SKM-1 (cell line): ENCODE measurements around the gene RALGAPA2.

Experiments
- DNase-seq: peaks from one replicate; lab custom pipeline; 2025; ENCODE audit not compliant: unreplicated experiment; lab: John Stamatoyannopoulos, UW

The RALGAPA2 gene

GRCh38 chr20:20632644-20633043, 79.8 kb downstream of the RALGAPA2 start:
- no peak for DNase-seq

- DNase-seq: no peak
Measured at GRCh38 chr20:20630551-20630950, 81.9 kb downstream of the RALGAPA2 start.

- DNase-seq: no peak
Measured at GRCh38 chr20:20629556-20630188, 82.8 kb downstream of the RALGAPA2 start.

- DNase-seq: no peak
Measured at GRCh38 chr20:20628314-20628713, 84.1 kb downstream of the RALGAPA2 start.

GRCh38 chr20:20627471-20627870, 85.0 kb downstream of the RALGAPA2 start:
- DNase-seq: no peak

GRCh38 chr20:20624914-20625313, 87.5 kb downstream of the RALGAPA2 start:
- no peak for DNase-seq

- DNase-seq: no peak
Measured at GRCh38 chr20:20621195-20621594, 91.2 kb downstream of the RALGAPA2 start.

GRCh38 chr20:20614391-20614790, 98.1 kb downstream of the RALGAPA2 start:
- no peak for DNase-seq

- no peak for DNase-seq
Measured at GRCh38 chr20:20612251-20612650, 100.2 kb downstream of the RALGAPA2 start.

GRCh38 chr20:20611167-20611566, 101.3 kb downstream of the RALGAPA2 start:
- no peak for DNase-seq

- no peak for DNase-seq
Measured at GRCh38 chr20:20609522-20609921, 102.9 kb downstream of the RALGAPA2 start.

GRCh38 chr20:20608641-20609040, 103.8 kb downstream of the RALGAPA2 start:
- no peak for DNase-seq

GRCh38 chr20:20608041-20608440, 104.4 kb downstream of the RALGAPA2 start:
- no peak for DNase-seq

GRCh38 chr20:20606881-20607280, 105.6 kb downstream of the RALGAPA2 start:
- no peak for DNase-seq

GRCh38 chr20:20606050-20606449, 106.4 kb downstream of the RALGAPA2 start:
- no peak for DNase-seq

- DNase-seq: no peak
Measured at GRCh38 chr20:20604907-20605306, 107.5 kb downstream of the RALGAPA2 start.

- DNase-seq: no peak
Measured at GRCh38 chr20:20604357-20604756, 108.1 kb downstream of the RALGAPA2 start.

- DNase-seq: no peak
Measured at GRCh38 chr20:20603339-20603990, 109.0 kb downstream of the RALGAPA2 start.

- DNase-seq: no peak
Measured at GRCh38 chr20:20597966-20598365, 114.5 kb downstream of the RALGAPA2 start.

GRCh38 chr20:20594171-20594530, 118.3 kb downstream of the RALGAPA2 start:
- DNase-seq: no peak

- DNase-seq: no peak
Measured at GRCh38 chr20:20593447-20594170, 118.8 kb downstream of the RALGAPA2 start.

- no peak for DNase-seq
Measured at GRCh38 chr20:20585146-20585545, 127.3 kb downstream of the RALGAPA2 start.
